ENCODE results near the gene VSTM2B. TPM values are rescaled to one million over a fixed set of nuclear protein-coding genes. Genes with fewer than 3 reads are reported as not detected.
A peak's percentile ranks its signal among the peaks of the same experiment; 100 is the strongest.
"Not testable (repeated sequence)": the region's sequence is repeated elsewhere in the genome, so short reads cannot be mapped to it uniquely, and the experiment has no call there.

VSTM2B gene
- total and polyA plus RNA-seq, 7 experiments from 2014 or later = 0.24 TPM; not detected in 6

GRCh38 chr19:29482855-29483640 is 42.7 kb upstream of the VSTM2B start:
- DNase-seq (no peak), ATAC-seq (no peak)
- Histone ChIP-seq H3K4me1 (ENCODE audit: control insufficient read depth in 2 of 2, insufficient read depth in 2 of 2, low read length in 2 of 2) (no peaks in the 10 kb centered on the region), H3K9me3 (ENCODE audit: control insufficient read depth in 2 of 3, low read length in 3 of 3) (peaks cover 0 to 12% (median 0%) of the 10 kb centered on the region in 3 experiments), H3K36me3 (ENCODE audit: control insufficient read depth in 2 of 3, insufficient read depth in 3 of 3, low read length in 3 of 3) (no peaks in the 10 kb centered on the region), H3K4me3 (ENCODE audit: low read length) (no peak overlapping the region), H3K27ac (ENCODE audit: low read depth, low read length) (no peak overlapping the region), H3K27me3 (ENCODE audit: control insufficient read depth in 2 of 2, insufficient read depth in 2 of 2, low read length in 2 of 2) (no peaks in the 10 kb centered on the region)
- ChIA-PET POLR2A (no interaction called here), CTCF (no interaction called here)
- Mint-ChIP-seq H3K4me1 (no peaks in the 10 kb centered on the region), H3K27ac (no peak overlapping the region), H3K4me3 (no peak overlapping the region), H3K9me3 (peaks cover 0 to 34% (median 15%) of the 10 kb centered on the region in 11 donors), H3K27me3 (peaks cover 0 to 51% (median 35%) of the 10 kb centered on the region in 5 donors), H3K36me3 (peaks cover 0 to 10% (median 4%) of the 10 kb centered on the region in 5 donors)
- intact Hi-C loops (cut with micrococcal nuclease) = no loop called here

DNA sequence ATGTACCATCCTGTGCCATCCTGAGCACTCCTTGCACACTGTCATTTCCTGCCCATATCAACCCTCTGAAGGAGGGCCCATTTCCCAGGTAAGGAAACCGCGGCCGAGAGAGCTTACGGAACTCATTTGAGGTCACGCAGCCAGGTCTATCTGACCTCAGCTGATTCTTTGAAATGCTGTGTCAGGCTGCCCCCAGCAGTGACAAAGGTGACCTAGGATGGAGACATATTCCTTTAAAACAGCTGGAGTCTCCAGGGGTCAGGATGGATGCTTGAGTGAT is 42.2 kb upstream of the VSTM2B start:
- ATAC-seq (no peak), DNase-seq (no peak)
- Mint-ChIP-seq H3K4me1 (no peaks in the 10 kb centered on the region), H3K9me3 (peaks cover 0 to 34% (median 15%) of the 10 kb centered on the region in 11 donors), H3K4me3 (no peak overlapping the region), H3K36me3 (peaks cover 0 to 10% (median 4%) of the 10 kb centered on the region in 5 donors), H3K27ac (no peak overlapping the region), H3K27me3 (peaks cover 0 to 55% (median 38%) of the 10 kb centered on the region in 5 donors)
- Histone ChIP-seq H3K4me1 (ENCODE audit: control insufficient read depth in 2 of 2, insufficient read depth in 2 of 2, low read length in 2 of 2) (no peaks in the 10 kb centered on the region), H3K9me3 (ENCODE audit: control insufficient read depth in 2 of 3, low read length in 3 of 3) (peaks cover 0 to 12% (median 0%) of the 10 kb centered on the region in 3 experiments), H3K27me3 (ENCODE audit: control insufficient read depth in 2 of 2, insufficient read depth in 2 of 2, low read length in 2 of 2) (no peaks in the 10 kb centered on the region), H3K36me3 (ENCODE audit: control insufficient read depth in 2 of 3, insufficient read depth in 3 of 3, low read length in 3 of 3) (no peaks in the 10 kb centered on the region), H3K4me3 (ENCODE audit: low read length) (no peak overlapping the region), H3K27ac (ENCODE audit: low read depth, low read length) (no peak overlapping the region)
- ChIA-PET CTCF (no interaction called here), POLR2A (no interaction called here)
- intact Hi-C loops (cut with micrococcal nuclease) = no loop called here

- intact Hi-C loops (cut with micrococcal nuclease) = no loop called here
- DNase-seq = no peak
- H3K4me3 Mint-ChIP-seq = no peak overlapping the region
- ATAC-seq = no peak
- Histone ChIP-seq H3K9me3 (ENCODE audit: control insufficient read depth in 2 of 3, low read length in 3 of 3) (peaks cover 0 to 12% (median 0%) of the 10 kb centered on the region in 3 experiments), H3K27me3 (ENCODE audit: control insufficient read depth in 2 of 2, insufficient read depth in 2 of 2, low read length in 2 of 2) (no peaks in the 10 kb centered on the region), H3K4me1 (ENCODE audit: control insufficient read depth in 2 of 2, insufficient read depth in 2 of 2, low read length in 2 of 2) (no peaks in the 10 kb centered on the region), H3K36me3 (ENCODE audit: control insufficient read depth in 2 of 3, insufficient read depth in 3 of 3, low read length in 3 of 3) (no peaks in the 10 kb centered on the region), H3K4me3 (ENCODE audit: low read length) (no peak overlapping the region), H3K27ac (ENCODE audit: low read depth, low read length) (no peak overlapping the region)
- H3K9me3 Mint-ChIP-seq = peaks cover 0 to 34% (median 15%) of the 10 kb centered on the region in 11 donors
- H3K27ac Mint-ChIP-seq = no peak overlapping the region
- H3K36me3 Mint-ChIP-seq = peaks cover 0 to 10% (median 4%) of the 10 kb centered on the region in 5 donors
- peaks cover 0 to 55% (median 36%) of the 10 kb centered on the region in 5 donors for H3K27me3 Mint-ChIP-seq
- H3K4me1 Mint-ChIP-seq = no peaks in the 10 kb centered on the region
- ChIA-PET POLR2A (no interaction called here), CTCF (no interaction called here)
These were observed 41.7 kb upstream of the VSTM2B start for GRCh38 chr19:29483944-29484581.

DNA sequence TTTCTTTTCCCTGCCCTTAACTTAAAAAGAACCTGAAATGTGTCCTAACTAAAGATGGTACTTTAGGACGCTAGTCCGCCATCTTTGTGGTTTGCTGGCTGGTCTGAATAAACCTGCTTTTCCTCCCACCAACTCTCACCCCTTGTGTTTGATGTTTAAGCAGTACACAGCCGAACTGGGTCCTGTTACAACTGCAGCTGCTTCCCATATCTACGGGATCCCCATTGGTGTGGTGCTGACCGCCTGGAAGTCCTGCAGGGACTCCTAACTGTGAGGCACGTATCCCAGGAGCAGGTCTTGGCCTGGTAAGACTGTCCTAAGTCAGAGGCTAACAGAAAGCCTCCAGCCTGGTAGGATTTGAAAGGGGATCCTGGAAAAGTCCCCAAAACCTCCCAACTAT is 40.9 kb upstream of the VSTM2B start:
- H3K27me3 Mint-ChIP-seq = peaks cover 4 to 56% (median 38%) of the 10 kb centered on the region in 5 donors
- intact Hi-C loops (cut with micrococcal nuclease) = no loop called here
- H3K9me3 Mint-ChIP-seq = peaks cover 0 to 30% (median 13%) of the 10 kb centered on the region in 11 donors
- Histone ChIP-seq H3K27ac (ENCODE audit: low read depth, low read length) (no peak overlapping the region), H3K4me1 (ENCODE audit: control insufficient read depth in 2 of 2, insufficient read depth in 2 of 2, low read length in 2 of 2) (no peaks in the 10 kb centered on the region), H3K36me3 (ENCODE audit: control insufficient read depth in 2 of 3, insufficient read depth in 3 of 3, low read length in 3 of 3) (no peaks in the 10 kb centered on the region), H3K4me3 (ENCODE audit: low read length) (no peak overlapping the region), H3K27me3 (ENCODE audit: control insufficient read depth in 2 of 2, insufficient read depth in 2 of 2, low read length in 2 of 2) (peaks cover 0 to 6% of the 10 kb centered on the region in 2 donors), H3K9me3 (ENCODE audit: control insufficient read depth in 2 of 3, low read length in 3 of 3) (peaks cover 0 to 12% (median 0%) of the 10 kb centered on the region in 3 experiments)
- DNase-seq (no peak), ATAC-seq (no peak)
- H3K4me1 Mint-ChIP-seq = no peaks in the 10 kb centered on the region
- no peak overlapping the region for H3K4me3 Mint-ChIP-seq
- POLR2A ChIA-PET = no interaction called here
- H3K27ac Mint-ChIP-seq = peak overlapping the region in 1 of 9 donors; percentile 18
- CTCF ChIA-PET = no interaction called here
- H3K36me3 Mint-ChIP-seq = peaks cover 0 to 10% (median 4%) of the 10 kb centered on the region in 5 donors

GRCh38 chr19:29485293-29485692 is 40.5 kb upstream of the VSTM2B start:
- H3K27ac ChIP-seq (ENCODE audit: low read depth, low read length) = no peak overlapping the region
- Mint-ChIP-seq H3K4me3 (no peak overlapping the region), H3K9me3 (peaks cover 0 to 26% (median 13%) of the 10 kb centered on the region in 11 donors), H3K27ac (no peak overlapping the region), H3K27me3 (peaks cover 4 to 58% (median 38%) of the 10 kb centered on the region in 5 donors), H3K36me3 (peaks cover 0 to 9% (median 4%) of the 10 kb centered on the region in 5 donors), H3K4me1 (no peaks in the 10 kb centered on the region)
- no peaks in the 10 kb centered on the region for H3K36me3 ChIP-seq (ENCODE audit: control insufficient read depth in 2 of 3, insufficient read depth in 3 of 3, low read length in 3 of 3)
- intact Hi-C loops (cut with micrococcal nuclease) = no loop called here
- H3K4me1 ChIP-seq (ENCODE audit: control insufficient read depth in 2 of 2, insufficient read depth in 2 of 2, low read length in 2 of 2) = no peaks in the 10 kb centered on the region
- no peak overlapping the region for H3K4me3 ChIP-seq (ENCODE audit: low read length)
- no peak for DNase-seq
- peaks cover 0 to 12% (median 0%) of the 10 kb centered on the region in 3 experiments for H3K9me3 ChIP-seq (ENCODE audit: control insufficient read depth in 2 of 3, low read length in 3 of 3)
- peaks cover 0 to 6% of the 10 kb centered on the region in 2 donors for H3K27me3 ChIP-seq (ENCODE audit: control insufficient read depth in 2 of 2, insufficient read depth in 2 of 2, low read length in 2 of 2)
- ChIA-PET CTCF (no interaction called here), POLR2A (no interaction called here)
- ATAC-seq = no peak

GRCh38 chr19:29486961-29487360 is 38.8 kb upstream of the VSTM2B start:
- H3K4me3 Mint-ChIP-seq; DNase-seq; H3K27me3 ChIP-seq (ENCODE audit: control insufficient read depth in 2 of 2, insufficient read depth in 2 of 2, low read length in 2 of 2); H3K27ac Mint-ChIP-seq; H3K36me3 ChIP-seq (ENCODE audit: control insufficient read depth in 2 of 3, insufficient read depth in 3 of 3, low read length in 3 of 3); H3K9me3 ChIP-seq (ENCODE audit: control insufficient read depth in 2 of 3, low read length in 3 of 3); ATAC-seq; H3K36me3 Mint-ChIP-seq; H3K4me1 Mint-ChIP-seq; H3K4me3 ChIP-seq (ENCODE audit: low read length); intact Hi-C loops (cut with micrococcal nuclease); H3K4me1 ChIP-seq (ENCODE audit: control insufficient read depth in 2 of 2, insufficient read depth in 2 of 2, low read length in 2 of 2); POLR2A ChIA-PET; H3K27ac ChIP-seq (ENCODE audit: low read depth, low read length); CTCF ChIA-PET: not testable (repeated sequence)
- H3K27me3 Mint-ChIP-seq = peaks cover 14 to 65% (median 47%) of the 10 kb centered on the region in 5 donors
- peaks cover 0 to 10% (median 2%) of the 10 kb centered on the region in 11 donors for H3K9me3 Mint-ChIP-seq

All from naive thymus-derived CD4-positive, alpha-beta T cell (primary cell).